CD4-positive, alpha-beta T cell treated with Interleukin-17A for 1 hour (primary cell): ENCODE data around the gene SYTL3.
"Not testable (repeated sequence)": the region's sequence is repeated elsewhere in the genome, so short reads cannot be mapped to it uniquely, and the experiment has no call there.

Experiments
- DNase-seq: peaks from one replicate; pipeline ENCODE4 v3.0.0-alpha.2; 2020

Gene SYTL3

DNA sequence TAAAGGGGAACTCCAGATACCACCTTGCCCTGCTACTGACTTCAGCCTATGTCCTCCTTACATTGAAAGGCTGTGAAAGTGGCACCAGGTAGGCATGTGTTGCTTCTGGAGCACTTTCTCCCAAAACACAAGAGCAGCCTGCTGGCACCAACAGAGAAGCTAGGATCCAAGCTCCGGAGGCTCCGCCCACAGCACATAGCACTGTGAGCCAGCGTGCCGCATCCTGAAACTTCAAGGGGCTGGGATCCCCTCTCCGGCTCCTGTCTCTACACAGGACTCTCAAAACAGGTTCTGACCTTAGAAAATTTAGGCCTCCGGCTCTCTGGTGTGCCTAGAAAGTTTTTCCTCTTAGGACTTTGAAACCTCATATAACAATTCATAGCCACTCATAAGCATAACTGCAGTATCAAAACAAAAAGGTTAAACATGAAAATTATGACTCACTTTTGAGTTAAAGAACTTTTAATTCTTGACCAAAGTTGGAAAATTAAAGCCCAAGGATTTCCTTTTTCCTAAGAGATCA lies 128.2 kb downstream of the SYTL3 start:
- DNase-seq: no peak

DNA sequence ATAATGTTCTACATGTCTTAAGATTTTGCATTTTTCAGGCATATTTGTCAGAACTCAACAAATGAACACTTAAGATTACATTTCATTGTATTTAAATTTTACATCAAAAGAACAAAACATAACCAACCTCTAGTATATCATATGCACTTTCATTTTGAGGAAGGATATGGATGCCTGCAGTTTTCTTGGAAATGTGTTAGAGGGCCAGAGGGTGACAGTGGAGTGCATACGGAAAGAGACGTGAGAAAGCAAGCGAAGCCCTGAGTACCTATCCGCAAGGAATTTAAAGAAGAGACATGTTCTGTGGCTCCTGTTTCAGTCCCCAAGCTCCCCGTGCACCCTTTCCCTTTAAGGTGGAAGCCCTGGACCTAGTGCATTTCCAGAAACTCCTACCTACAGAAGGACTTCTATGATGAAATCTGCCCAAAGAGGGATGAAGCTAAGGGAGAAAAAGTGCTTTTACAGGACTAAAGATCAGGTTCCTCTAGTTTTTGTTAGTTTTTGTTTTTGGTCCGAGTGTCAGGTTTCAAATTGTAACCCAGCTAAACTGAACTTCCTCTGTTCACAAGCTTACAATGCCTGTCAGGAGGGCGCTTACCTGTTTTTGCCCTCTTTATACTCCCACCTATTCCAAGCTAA lies 130.5 kb downstream of the SYTL3 start:
- DNase-seq: no peak

DNA sequence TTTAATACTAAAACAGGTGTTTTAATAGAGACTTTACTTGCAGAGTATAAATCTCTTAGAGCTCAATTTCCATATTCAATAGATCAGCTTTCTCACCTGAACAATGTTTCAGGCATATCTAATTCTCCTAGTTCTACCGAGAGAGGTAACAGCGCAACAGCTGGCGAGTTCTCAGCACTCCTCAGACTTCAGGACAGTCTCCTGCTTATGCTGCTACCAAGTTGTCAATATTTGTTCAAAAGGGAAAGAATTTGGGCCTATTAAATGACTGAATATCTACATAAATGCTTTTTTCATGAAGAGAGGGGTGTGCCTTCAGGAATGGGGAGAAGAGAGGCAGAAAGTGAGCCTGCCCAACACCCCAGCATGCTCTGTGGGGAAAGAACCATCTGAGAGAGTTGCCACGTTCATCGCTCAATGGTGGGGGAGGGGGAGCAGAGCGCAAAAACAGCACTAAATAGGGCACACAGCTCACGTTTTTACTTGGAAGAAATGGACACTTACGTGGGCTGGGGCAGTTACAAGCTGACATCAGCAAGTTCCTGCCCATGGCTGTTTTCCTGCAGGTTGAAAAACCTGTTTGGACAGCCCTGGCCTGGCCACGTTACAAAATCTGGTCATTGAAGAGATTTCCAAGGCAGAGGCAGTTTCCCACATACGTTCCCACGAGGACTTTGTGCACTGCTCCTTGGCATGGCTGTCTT lies 131.3 kb downstream of the SYTL3 start:
- DNase-seq: no peak

DNA sequence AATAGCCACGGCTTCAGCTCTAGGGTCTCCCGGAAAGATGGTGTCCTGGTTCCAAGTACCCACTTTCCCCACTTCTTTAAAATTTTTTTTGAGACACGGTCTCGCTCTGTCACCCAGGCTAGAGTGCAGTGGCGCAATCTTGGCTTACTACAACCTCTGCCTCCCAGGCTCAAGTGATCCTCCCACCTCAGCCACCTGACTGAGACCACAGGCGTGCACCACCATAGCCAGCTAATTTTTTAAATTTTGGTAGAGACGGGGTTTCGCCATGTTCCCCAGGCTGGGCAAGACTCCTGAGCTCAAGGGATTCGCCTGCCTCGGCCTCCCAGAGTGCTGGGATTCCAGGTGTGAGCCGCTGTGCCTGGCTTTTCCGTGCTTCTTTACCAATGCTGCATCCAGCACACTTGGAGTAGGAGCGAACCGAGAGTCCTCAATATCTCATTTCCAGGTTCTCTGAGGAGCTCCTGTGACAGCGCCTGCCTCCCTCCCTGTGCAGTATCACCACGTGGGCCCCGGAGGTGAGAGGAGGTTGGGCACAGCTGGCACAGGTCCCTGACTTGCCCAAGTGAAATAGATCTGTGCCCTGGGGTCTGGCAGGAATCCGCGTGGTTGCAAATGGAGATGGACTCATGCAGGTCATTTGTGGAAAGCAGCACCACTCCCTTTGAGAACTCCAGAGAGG lies 132.0 kb downstream of the SYTL3 start:
- no peak for DNase-seq

DNA sequence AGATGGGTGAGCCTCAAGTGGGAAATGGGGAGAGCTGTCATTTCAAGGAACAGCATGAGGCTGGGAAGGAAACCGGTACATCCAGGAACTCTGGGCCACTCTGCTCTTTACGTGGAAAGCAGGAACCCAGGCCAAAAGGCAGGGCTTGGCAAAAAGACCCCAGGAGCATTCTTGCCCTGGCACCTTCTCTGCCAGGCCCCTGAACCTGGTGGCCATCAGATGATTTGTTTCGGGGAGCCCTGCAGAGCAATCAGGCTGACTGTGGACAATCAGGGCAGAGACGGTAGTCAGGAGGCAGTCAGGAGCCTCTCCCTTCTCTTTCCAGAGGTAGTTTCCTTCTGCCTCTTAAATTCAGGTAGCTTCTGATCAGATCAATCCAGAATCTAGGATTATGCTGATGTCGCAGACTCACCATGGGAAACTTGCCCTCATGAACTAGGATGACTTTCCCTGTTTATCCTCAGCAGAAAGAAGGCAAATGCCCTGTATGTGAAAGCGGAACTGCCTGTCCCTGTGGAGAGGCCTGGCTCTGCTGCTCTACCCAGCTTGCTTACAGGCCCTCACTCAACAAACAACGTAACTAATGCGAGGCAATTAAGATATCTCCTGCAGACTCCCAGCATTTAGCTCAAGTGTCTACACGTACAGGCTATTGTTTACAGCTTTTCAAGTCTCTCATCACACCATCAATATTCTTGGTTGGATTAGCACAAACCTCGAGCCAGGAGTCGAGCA lies 132.7 kb downstream of the SYTL3 start:
- DNase-seq: no peak

DNA sequence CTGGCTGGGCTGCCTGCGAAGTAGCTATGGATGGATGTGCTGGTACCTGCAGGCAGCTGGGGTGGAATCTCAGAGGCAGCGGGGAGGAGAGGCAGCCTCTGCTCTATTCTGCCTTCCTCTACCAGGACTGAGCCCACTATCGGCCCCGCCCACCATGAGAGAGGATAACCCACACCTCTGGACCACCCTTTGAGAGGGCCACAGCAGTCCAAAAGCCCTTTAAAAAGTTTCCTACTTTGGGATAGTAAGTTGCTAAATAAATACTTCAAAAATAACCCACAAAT lies 133.3 kb downstream of the SYTL3 start:
- no peak for DNase-seq

DNA sequence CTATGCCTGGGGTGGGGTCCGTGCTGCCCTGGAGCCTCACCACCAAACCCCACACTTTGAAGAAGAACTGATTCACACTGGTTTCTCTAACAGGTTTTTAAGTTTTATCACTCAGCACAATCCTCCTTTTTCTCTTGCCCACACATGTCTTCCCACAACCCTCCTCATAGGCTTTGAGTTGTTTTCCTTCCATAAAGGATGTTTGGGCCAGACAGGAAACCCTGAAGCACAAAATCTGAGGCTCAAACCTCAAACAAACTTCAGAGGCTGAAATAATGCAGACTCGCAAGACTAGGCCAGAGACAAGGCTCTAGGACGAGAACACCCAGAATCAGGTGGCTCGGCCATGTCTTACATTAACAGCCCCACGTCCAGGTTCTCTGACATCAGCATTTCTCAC lies 134.0 kb downstream of the SYTL3 start:
- DNase-seq: no peak

DNA sequence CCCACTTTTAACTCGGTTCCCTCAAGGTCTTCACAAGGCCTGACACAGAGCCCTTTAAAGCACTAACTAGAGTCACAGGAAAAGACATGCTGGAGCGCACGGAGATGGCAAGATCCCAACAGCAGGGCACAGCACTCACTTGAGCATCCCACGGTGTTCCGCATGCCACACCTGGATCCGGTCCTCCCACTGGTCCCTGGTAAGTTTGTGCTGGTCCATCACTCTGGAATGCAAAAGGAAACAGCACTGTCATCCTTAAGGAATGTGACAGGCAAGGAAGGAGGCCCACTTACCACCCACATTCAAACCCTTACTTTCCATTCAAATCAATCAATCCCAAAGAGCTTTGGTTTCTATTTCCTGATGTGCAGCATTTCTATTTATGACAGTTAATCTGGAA lies 134.7 kb downstream of the SYTL3 start:
- DNase-seq: no peak

DNA sequence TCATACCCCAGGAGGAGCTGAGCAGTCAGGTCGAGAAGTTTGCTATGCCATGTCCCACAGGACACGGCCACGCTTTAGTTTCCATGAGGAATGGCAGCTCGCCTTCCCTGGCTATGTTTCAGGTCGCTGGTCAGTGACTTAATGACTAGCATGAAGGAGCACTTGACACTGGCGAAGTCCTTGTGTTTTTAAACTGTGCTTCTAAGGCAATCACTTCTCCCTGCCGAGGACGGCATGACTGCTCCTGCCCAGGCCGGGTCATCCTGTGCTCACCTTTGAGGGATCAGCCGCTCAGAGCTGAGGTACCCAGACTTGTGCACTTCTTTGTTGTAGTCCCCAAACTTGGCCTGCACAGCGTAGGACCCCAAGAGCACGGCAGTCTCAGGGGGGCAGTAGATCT lies 135.2 kb downstream of the SYTL3 start:
- DNase-seq: no peak

DNA sequence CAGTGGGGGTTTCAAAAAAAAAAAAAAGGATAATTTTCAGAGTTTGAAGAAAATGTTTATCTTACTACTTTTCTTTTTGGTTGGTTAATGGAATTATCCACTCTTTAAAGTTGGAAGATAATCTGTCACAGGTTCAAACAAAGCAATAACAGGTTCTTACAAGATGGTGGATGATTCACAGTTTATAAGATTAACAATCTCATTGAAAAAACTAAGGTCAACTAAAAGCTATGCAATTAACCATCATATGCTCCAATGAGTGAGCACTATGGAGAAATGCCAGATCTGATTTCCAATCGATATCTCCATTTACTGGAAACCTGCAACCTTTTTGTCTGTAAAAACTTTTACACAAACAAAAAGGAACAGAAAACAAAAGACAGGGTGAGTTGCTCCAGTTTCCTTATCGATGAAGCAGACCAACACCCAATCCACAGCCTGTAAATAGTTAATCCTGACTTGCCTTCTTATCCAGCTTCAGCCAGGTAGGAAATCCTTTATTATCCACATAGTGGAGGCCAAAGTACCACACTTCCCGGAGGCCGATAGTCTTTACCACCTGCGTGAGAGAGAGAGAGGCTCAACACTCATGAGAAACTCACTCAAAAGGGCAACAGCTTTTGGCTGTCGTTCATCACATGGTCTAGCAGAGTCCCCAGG lies 136.9 kb downstream of the SYTL3 start:
- no peak for DNase-seq

DNA sequence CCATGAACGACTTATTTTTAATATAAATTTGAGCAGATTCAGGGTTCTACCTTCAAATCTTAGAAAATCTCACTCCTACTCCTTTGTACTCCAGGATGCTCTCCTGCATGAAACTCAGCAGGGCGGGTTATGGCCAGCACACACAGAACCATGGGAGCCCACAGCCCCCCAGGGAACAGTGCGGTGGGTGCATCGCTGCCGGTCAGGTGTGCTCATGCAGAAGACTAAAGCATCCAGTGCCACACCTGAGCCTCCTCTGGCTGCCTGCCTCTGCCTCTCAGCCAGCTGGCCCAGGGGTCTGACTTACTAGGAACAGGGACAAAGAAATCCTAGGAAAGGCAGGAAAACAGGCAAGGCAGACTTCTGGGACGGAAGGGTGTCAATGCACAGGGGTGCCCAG lies 137.5 kb downstream of the SYTL3 start:
- DNase-seq: no peak

DNA sequence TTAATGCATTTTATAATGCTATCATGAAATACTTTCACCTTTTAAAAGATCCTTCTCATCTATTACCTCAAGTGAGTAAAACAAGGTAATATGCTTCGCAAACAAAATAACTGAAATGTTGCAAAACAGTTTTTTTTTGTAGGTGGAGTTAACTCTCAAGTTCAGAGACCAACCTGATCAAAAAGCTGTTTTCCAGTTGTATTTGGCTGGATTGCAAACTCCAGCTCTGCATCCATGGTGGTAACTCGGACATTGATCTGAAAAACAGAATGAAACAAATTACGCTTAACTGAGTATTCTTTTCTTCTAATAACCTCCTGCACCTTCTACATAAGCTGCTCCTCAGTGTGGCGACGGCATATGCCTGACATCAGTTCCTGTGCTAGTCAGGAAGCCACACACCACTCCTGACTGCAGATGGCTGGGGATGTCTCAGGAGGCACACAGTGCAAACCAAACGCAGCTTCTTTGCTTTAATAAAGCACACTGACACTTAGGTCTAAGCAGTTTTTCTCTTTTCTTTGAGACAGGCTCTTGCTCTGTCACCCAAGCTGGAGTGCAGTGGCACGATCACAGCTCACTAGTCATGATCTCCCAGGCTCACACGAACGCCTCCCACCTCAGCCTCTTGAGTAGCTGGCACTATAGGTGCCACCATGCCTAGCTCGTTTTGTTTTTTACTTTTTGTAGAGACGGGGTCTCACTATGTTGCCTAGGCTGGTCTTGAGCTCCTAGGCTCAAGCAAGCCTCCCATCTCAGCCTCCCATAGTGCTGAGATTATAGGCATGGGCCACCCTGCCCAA lies 139.5 kb downstream of the SYTL3 start:
- DNase-seq: peak; percentile 79

DNA sequence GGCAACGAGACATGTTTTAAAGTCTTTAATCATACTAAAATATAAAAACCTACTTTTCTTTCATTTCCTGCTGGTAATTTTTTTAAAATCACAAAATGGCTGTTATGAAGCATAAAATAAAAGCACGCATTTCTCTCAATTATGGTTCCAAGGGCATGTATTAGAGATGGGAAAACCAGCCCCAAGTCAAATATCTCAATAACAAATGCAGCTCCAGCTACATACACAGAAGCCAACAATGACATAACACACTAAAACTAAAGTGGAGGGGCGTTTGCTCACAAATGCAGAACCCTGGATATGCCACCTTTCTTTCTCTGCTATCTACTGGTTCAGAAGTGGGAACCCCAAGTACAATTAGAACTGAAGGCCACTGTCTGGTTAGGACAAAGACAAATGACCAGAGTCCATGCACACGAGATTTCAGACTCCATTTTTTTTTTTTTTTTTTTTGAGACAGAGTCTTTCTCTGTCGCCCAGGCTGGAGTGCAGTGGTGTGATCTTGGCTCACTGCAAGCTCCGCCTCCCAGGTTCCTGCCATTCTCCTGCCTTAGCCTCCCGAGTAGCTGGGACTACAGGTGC lies 141.5 kb downstream of the SYTL3 start:
- no peak for DNase-seq

DNA sequence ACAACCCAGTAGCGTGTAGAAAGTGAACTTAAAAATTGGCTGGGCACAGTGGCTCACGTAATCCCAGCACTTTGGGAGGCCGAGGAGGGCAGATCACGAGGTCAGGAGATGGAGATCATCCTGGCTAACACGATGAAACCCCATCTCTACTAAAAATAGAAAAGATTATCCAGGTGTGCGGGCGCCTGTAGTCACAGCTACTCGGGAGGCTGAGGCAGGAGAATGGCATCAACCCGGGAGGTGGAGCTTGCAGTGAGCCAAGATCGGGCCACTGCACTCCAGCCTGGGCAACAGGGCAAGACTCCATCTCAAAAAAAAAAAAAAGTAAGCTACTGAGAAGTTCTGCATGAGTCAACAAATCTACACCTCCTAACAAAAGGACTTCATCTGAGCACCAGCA lies 142.7 kb downstream of the SYTL3 start:
- DNase-seq: not testable (repeated sequence)

DNA sequence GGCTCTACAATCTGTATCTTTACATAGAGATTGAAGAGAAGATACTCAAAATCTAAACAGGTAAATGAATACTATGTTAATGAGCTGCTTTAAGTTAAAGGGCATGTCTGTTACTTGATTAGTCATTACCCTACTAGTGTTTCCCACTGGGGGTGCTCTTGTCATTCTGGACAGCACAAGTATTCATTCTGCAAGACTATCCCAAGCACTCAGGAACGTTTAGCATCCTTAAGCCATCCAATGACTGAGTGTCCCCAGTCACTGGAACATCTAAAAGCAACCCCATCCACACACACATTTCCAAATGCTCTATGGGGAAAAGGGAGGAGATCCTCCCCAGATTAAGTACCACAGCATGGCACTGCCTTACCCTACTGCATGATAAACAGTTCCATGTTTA lies 143.6 kb downstream of the SYTL3 start:
- peak; percentile 65 for DNase-seq

DNA sequence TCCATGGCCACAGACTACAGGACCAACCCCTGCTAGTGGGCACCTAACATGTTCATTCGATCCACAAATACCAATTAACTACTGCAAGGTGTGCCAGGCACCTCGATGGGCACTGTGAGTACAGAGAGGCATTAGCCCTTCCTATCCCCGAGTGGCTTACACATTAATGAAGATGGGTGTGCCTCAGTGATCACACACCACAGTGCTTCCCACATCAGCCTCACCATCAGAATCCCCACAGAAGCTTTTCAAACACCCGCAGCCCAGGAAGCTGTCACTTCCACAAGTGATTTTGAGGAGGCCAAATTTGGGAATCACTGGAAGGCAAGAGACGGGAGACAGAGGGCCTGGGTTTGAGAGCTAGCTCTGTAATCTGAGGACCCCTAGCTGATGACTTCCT lies 145.7 kb downstream of the SYTL3 start:
- no peak for DNase-seq

DNA sequence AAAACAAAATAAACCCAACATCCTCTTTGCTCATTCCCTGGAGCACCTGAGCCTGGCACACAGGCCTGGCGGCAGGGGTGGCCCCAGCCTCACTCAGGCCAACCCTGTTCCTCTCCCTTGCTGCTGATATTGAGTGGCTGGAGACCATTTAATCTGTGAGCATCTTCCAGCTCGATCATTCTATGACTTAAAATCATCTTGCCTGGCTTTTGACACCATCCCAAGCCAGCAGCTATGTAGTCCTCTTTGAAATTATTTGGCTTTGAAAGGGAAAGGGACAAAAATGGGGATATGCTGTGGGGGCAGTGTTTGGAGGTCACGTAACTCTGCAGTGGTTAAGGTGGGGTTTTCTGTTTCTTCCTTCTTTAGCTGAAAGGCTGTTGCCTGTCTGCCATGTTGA lies 146.5 kb downstream of the SYTL3 start:
- DNase-seq: no peak

DNA sequence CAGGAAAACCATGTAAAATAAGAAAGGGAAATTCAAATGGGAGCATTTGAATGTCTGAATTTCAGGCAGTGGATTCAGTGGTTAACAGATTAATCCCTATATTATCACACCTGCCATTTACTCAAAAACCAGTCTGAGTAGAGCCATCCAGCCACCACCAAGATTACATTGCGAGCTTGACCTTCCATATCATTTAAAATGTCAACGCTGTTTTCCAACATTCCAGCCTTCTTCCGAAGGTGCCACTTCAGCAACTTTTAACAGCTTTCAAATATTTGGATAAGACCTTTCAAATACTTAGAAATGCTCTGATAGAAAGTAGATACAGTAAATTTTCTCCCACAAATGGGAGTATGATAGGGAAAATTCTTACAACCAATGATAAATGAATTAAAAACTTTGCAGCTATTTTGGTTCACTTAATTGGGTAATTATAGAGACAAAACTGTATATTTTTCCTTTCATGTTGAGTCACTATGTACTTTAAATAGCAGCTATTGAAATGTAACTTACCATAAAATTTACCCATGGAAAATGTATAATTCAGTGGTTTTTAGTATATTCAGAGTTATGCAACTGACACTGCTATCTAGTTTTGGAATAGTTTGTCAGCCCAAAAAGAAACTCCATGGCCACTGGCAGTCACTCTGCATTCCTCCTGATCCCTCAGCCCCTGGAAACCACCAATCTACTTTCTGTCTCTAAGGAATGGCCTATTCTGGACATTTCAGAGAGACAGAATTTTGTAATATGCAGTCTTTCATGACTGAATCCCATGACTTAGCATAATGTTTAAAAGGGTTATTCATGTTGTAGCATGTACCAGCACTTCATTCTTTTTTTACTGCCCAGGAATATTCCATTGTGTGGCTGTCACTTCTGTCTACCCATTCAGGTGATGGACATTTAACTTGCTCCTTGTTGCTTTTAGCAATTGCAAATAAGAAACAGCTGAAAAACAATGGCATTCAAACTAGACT lies 147.8 kb downstream of the SYTL3 start:
- DNase-seq: no peak

DNA sequence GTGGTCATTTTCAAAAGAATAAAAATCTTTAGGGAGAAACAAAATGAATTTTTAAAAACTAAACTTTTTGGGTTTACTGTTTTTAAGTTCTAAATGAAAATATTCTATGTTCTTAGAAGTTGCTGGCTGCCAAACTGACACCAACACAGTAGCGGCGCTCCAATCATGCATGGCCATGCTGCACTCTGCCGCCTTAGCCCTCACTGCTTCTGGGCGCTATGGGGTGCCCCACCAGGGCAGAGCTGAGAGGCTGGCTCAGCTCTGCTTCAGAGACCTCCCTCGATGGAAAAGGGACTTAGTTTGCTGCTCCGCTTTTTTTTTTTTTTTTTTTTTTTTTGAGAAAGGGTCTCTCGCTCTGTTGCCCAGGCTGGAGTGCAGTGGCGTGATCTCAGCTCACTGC lies 148.5 kb downstream of the SYTL3 start:
- DNase-seq: no peak

DNA sequence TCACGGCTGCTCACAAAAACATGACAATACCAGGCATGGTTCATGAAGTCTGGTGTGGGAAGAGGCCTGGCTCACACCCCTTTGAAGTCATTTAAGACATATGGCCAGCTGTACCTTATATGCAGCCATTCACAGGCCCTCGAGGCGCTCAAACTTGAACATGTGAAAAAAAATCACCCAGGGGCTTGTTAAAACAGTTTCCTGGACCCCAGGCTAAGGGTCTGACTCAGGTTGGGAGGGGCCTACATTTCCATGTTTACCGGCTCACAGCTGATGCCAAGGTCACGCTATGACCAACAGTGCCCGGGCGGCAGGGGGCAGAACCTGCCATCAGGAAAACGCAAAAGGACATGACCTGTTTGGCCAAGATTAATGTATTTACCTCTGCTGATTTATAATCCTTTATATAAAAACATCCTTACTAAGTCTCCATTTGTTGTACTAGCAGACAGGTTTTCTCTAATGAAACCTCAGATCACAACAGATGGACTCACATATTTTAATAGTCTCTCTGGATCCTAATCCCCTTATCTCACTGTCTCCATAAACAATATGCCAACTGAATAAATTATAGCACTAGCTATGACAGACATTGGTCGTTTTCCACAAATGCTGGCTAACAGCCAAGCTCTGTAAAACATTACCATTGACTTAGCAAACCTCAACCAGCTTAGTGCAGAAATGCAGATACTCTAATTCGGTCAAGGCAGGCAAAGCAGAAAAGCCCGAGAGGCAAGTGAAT lies 149.4 kb downstream of the SYTL3 start:
- DNase-seq: no peak
